HG02759 (cell line): Measurements from ENCODE around the gene BTNL9.
"Not testable (repeated sequence)": the region's sequence is repeated elsewhere in the genome, so short reads cannot be mapped to it uniquely, and the experiment has no call there.

Experiments used
- ATAC-seq: cut with Tn5 transposase; IDR thresholded peaks from one replicate; pipeline ENCODE4 v1.9.1; 2021; ENCODE audit warnings: mild to moderate bottlenecking, moderate library complexity; ENCODE audit not compliant: unreplicated experiment

The BTNL9 gene

DNA sequence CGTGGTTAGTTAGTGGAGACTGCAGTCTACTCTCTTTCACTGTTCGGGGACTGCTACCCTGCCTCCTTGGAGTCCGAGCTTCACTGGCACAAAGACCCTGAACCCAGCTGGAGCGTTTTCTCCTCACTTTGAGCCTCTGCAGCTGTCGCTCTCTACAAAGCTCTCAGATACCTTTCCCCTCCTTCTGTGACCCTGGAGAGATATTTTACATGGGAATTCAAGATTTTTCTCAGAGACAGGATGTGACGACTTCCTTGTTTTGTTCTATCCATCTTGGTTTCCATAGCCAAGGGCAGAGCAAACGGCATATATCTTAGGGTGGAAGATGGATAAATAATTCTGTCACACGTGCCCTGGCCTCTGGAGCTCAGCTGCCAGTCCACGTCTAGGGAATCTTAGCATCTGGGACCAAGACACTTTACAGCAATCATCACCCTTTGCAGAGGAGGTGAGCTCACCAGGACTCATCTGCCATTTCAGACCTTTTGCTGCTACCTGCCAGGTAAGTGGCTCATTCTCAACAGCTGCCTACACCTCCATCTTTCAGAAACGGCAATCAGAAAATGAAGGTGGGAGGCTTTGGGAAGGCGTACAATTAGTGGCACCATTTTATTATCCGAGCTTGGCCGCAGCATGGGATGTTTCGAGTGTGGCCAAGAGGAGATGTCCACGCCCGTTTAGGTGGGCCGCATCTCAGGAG lies at the start of gene BTNL9:
BTNL9 (plus strand) TSS at position 336 of the 700 bp plus-strand sequence. CDS start 5,224 bp downstream, outside the sequence.
- ATAC-seq = no peak

DNA sequence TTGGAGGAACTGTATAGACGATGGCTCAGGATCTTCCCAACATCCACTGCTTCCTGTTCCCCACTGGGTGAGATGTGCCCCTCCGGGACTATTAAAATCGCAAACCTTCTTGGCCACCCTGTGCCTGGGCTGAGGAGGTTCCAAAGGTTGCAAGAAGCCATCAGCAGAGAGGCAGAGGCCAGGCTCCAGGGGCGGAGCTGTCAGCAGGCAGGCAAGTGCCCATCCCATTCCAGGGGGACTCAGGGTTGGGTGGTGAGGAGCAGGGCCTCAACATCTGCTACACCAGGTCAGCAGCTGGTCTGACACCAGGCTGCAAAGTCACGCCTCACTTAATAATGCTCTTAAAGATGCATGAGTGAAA lies 49.2 kb upstream of the BTNL9 start:
- ATAC-seq = no peak

DNA sequence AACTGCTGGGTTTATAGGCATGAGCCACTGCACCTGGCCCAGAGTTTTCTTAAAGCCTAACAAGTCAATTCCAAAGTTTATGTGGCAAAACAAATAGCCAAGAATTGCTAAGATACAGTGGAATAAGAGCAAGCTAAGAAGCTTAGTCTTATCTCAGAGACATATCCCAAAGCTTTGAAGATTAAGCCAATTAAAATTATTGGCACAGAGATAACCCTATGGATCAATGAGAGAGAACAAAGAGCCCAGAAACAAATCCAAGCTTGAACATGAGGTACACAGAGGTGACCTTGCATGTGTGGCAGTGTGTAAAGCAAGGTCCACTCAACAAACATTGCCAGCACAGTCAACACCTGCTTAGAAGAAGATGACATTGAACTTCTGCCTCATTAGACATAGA lies 38.1 kb upstream of the BTNL9 start:
- no peak for ATAC-seq

DNA sequence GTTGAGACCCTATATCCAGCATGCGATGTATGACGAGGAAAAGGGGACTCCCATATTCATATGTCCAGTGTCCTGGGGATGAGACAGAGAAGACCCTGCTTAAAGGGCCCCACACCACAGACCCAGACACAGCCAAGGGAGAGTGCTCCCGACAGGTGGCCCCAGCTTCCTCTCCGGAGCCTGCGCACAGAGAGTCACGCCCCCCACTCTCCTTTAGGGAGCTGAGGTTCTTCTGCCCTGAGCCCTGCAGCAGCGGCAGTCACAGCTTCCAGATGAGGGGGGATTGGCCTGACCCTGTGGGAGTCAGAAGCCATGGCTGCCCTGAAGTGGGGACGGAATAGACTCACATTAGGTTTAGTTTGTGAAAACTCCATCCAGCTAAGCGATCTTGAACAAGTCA lies 34.3 kb upstream of the BTNL9 start:
- no peak for ATAC-seq

- ATAC-seq = no peak
These were observed 31.9 kb upstream of the BTNL9 start for GRCh38 chr5:181008136-181008535.

- ATAC-seq = not testable (repeated sequence)
These were observed 30.0 kb upstream of the BTNL9 start for GRCh38 chr5:181010018-181010417.

- ATAC-seq = not testable (repeated sequence)
These were observed 25.4 kb upstream of the BTNL9 start for GRCh38 chr5:181014654-181015053.

DNA sequence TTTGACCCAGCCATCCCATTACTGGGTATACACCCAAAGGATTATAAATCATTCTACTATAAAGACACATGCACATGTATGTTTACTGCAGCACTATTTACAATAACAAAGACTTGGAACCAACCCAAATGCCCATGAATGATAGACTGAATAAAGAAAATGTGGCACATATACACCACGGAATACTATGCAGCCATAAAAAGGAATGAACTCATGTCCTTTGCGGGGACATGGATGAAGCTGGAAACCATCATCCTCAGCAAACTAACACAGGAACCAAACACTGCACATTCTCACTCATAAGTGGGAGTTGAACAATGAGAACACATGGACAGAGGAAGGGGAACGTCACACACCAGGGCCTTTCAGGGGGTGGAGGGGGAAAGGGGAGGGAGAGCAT lies 22.6 kb upstream of the BTNL9 start:
- ATAC-seq = not testable (repeated sequence)

GRCh38 chr5:181020688-181021087 lies 19.4 kb upstream of the BTNL9 start:
- no peak for ATAC-seq

DNA sequence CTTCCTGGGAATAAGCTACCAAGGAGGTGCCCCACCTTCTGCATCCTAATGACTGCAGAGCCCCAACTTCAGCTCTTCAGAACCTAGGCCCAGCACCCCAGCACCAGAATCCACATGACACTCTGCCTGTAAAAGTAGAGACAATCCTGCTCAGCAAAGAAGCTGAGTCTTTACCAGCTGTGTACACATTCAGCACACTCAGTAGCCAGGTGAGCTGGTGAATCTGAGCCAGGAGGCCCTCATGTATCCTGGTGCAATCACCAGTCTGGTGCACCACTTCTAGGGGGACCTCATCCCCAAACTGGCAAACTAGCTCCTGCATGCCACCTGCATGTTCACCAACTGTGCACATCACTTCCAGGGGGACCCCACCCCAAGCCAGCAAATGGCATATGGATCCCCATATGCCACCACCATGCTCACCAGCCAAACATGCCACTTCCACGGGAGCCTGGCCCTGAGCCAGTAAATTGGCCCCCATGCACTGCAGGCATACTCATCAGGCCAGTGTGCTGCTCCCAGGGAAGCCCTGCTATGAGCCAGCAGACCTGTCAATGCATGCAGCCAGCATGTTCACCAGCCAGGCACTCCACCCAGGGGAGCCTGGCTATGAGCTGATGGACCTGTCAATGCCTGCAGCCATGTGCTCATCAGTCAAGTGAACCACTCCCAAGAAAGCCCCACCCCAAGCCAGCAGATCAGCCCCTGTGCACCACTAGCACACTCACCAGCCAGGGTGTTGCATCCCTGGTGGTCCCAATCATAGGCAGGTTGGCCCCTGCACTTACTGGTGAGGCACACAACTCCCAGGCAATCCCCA lies 15.6 kb upstream of the BTNL9 start:
- ATAC-seq = no peak

DNA sequence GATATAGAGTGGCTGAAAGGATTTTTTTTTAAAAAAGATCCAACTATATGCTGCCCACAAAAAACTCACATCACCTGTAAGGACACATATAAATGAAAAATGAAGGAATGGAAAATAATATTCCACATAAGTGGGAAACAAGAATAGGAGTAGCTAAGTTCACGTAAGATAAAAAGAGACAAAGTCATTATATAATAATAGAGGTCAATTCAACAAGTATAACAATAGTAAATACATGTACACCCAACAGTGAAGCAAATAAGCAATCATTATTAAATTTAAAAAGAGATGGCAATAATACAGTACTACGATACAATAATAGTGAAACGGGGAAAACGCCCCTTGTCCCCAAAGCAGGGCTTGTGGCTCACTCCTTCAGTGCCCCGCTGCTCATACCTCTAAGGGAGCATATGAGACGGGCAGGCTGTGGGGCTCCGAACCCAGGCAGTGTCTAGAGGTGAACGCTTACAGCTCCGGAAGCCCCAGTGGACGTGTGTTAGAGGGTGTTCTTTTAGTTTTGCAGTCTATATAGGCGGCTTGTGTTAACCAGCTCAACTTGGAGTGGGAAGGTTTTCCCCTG lies 12.5 kb upstream of the BTNL9 start:
- no peak for ATAC-seq

DNA sequence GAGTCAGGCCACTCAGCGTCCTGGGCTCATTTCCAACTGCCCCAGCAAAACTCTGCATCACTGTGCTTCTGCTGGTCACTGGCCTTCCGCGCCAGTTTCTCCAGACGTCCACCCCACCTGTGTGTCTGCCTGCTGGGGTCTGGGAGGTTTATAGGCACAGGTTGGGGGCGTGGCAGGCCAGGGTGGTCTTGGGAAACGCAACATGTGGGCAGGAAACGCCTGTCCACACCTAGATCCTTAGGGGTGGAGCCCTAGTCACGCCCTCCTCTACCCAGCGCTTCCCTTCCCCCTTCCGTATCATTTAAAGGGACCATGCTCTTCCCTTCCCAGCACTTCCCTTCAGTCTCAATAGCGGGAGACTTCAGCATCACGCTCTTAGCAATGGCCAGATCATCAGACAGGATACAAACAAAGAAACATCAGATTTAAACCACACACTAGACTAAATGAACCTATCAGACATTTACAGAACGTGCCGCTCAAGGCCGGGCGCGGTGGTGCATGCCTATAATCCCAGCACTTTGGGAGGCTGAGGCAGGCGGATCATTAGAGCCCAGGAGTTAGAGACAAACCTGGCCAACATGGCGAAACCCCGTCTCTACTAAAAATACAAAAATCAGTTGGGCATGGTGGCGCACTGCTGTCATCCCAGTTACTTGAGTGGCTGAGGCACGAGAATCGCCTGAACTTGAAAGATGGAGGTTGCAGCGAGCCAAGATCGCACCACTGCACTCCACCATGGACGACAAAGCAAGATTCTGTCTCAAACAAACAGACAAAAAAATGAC lies 11.8 kb upstream of the BTNL9 start:
- ATAC-seq = no peak

DNA sequence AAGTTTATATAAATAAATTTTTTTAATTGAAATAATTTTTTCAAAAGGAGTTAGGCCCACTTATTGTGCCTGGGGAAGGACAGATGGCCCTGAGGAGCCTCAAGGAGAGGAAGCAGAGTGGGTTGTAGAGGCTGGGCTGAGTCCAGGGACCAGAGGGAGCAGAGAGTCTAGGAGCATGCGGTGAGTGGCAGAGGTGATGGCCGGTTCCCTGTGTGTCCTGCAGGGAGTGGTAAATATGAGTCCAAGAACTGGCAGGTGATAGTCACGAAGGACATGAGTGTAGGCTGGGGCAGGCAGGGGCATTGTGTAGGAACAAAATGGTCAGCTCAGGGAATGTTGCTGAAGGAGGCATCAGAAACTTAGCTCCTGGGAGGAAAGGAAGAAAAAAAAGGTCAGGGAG lies 8.3 kb upstream of the BTNL9 start:
- no peak for ATAC-seq

DNA sequence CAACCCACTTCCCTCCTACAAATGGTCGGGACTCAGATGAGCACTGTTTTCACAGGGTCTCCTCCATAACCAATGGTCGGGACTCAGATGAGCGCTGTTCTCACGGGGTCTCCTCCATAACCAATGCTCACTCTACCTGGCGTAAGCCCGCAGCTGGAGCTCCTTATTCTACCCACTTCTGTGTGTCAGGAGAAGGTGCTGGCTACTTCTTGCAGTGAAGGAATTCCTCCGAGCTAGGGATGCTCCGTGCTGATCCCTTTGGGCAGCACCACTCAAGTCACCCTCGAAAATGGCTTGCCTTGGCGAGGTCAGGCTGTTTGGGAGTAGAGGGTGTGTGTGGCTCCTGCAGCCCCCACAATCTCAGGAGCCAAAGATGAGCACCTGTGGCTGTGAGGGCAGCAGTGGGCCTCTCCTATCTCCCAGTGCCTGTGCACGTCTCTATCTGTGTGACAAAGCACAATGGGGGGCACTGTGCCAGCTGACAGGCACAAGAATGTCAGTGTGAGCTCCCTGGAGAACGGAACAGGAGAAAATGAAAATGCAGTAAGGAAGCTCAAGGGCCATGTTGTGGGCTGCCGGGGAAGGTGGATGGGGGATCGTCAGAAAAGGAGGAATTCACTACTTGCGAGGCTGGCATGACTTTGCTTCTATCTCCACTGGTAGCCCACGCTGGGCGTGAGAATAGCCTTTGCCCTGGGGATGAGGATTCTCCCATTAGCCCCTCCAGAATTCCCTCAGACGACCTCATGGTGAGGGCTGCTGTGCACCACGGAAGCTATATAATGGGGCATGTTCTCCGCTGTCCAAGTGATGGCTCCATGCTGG lies 3.9 kb upstream of the BTNL9 start:
- ATAC-seq = no peak

- ATAC-seq = no peak
These were observed 3.2 kb upstream of the BTNL9 start for GRCh38 chr5:181036816-181037364.

DNA sequence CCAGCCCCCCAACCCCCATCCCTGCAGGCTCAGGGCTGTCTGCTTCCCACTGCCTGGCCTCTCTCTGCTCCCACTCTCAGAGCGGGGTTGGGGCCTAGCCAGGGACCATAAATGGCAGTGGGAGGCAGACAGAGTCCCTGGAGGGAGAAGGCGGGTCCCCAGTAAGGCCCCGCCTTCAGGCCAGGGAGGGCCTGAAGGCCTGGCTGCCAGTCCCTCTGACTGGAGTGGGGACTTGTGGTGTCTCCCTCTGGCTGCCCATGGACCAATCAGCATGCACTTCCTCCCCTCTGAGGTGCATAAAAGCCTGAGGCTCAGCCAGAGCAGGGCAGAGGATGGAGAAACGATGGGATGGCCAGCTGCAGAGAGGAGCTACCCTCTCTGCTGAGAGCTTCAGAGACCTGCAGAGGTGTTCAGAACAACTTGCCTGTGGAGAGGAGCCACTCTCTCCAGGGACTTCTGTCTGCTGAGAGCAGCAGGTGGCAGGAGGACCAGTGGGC lies 2.7 kb upstream of the BTNL9 start:
- ATAC-seq = no peak

- ATAC-seq = no peak
These were observed 595 bp upstream of the BTNL9 start for GRCh38 chr5:181039471-181039870.

- no peak for ATAC-seq
These were observed 522 bp downstream of the BTNL9 start for GRCh38 chr5:181040631-181040945.

- ATAC-seq = no peak
These were observed 977 bp downstream of the BTNL9 start for GRCh38 chr5:181041043-181041442.
